Breast epithelium (tissue), 4 donors: ENCODE measurements around the gene PCDHGA6. TPM values are rescaled to one million over a fixed set of nuclear protein-coding genes. Genes with fewer than 3 reads are reported as not detected.

Source experiments
- DNase-seq, 2 donors: peaks; one replicate each; pipeline ENCODE4 v3.0.0-alpha.2; 2019; ENCODE audit warnings: low spot score in 2 of 2
- H3K27ac ChIP-seq, 2 donors: fragments of 200-600 bp; sonication (generic) in 1 of 2; one replicate each; pipeline ENCODE4 v1.5.1; 2016 to 2019; ENCODE audit warnings: mild to moderate bottlenecking in 1 of 2
- H3K27me3 ChIP-seq, 2 donors: fragments of 200-600 bp; sonication (generic) in 1 of 2; one replicate each; pipeline versions ENCODE4 v1.5.1 to v1.6.0; 2017 to 2019; ENCODE audit warnings: control low read depth in 1 of 2, mild to moderate bottlenecking in 1 of 2
- H3K36me3 ChIP-seq: fragments of 200-600 bp; one replicate; pipeline ENCODE4 v1.5.1; 2019
- H3K4me1 ChIP-seq, 2 donors: fragments of 200-600 bp; sonication (generic); one replicate each; pipeline ENCODE4 v1.5.1; 2016 to 2019; ENCODE audit warnings: control low read depth in 1 of 2
- H3K4me3 ChIP-seq, 3 donors: fragments of 200-600 bp; sonication (generic); 1 replicate in 2 of 3; 2 replicates in 1 of 3; pipeline ENCODE4 v1.5.1; 2016 to 2019; ENCODE audit warnings: mild to moderate bottlenecking in 3 of 3, moderate library complexity in 2 of 3
- H3K9me3 ChIP-seq, 2 donors: fragments of 200-600 bp; sonication (generic) in 1 of 2; one replicate each; pipeline ENCODE4 v1.5.1; 2016 to 2019; ENCODE audit warnings: control low read depth in 1 of 2
- POLR2A ChIP-seq: fragments of 450-650 bp; IDR thresholded peaks from one replicate; pipeline ENCODE4 v1.6.1; 2016; ENCODE audit warnings: antibody characterized with exemption, mild to moderate bottlenecking, moderate library complexity
- POLR2AphosphoS5 ChIP-seq, 3 donors: sonication (generic); formaldehyde crosslinking; IDR thresholded peaks; one replicate each; pipeline ENCODE4 v1.6.1; 2017; ENCODE audit warnings: antibody characterized with exemption in 3 of 3
- intact Hi-C: fragments of 100-400 bp; cut with DNase I; formaldehyde crosslinking; loops from one replicate; pipeline ENCODE4 v1.15.1; 2023; ENCODE audit warnings: low total_unique reads
- total RNA-seq, 3 donors: library from RNA; depleted of rRNA; stranded (reverse); fragments of >200 nt; gene quantifications; one replicate each; pipeline ENCODE4 v1.1.0, GENCODE V29; 2016
- TF ChIP-seq, protein P1 (sequence below), 3 donors: fragments of 450-650 bp; IDR thresholded peaks; one replicate each; pipeline ENCODE4 v1.5.1; 2016 to 2017; ENCODE audit warnings: antibody characterized with exemption in 3 of 3, mild to moderate bottlenecking in 3 of 3, moderate library complexity in 3 of 3

PCDHGA6 gene
- total RNA-seq, 3 donors from 2014 or later, result 4.0 to 8.5 (median 8.3) TPM

GRCh38 chr5:141356950-141357349 lies 16.7 kb upstream of the PCDHGA6 start:
- intact Hi-C loops, result no loop called here
- Histone ChIP-seq H3K9me3 (peaks cover 74 to 96% of the 10 kb centered on the region in 2 donors), H3K27ac (no peak overlapping the region), H3K4me3 (peak overlapping the region in 1 of 3 donors; percentile 19), H3K4me1 (no peaks in the 10 kb centered on the region), H3K36me3 (no peaks in the 10 kb centered on the region), H3K27me3 (no peaks in the 10 kb centered on the region)
- no peak for DNase-seq
- no peak for TF ChIP-seq POLR2A

GRCh38 chr5:141359790-141360426 lies 13.8 kb upstream of the PCDHGA6 start, which contains the start of gene PCDHGB2:
TSS of gene PCDHGB2 (plus strand) at chr5:141359994. CDS start at chr5:141360136, 142 bp downstream.
- TF ChIP-seq POLR2A, result no peak
- TF ChIP-seq, protein P1, sequence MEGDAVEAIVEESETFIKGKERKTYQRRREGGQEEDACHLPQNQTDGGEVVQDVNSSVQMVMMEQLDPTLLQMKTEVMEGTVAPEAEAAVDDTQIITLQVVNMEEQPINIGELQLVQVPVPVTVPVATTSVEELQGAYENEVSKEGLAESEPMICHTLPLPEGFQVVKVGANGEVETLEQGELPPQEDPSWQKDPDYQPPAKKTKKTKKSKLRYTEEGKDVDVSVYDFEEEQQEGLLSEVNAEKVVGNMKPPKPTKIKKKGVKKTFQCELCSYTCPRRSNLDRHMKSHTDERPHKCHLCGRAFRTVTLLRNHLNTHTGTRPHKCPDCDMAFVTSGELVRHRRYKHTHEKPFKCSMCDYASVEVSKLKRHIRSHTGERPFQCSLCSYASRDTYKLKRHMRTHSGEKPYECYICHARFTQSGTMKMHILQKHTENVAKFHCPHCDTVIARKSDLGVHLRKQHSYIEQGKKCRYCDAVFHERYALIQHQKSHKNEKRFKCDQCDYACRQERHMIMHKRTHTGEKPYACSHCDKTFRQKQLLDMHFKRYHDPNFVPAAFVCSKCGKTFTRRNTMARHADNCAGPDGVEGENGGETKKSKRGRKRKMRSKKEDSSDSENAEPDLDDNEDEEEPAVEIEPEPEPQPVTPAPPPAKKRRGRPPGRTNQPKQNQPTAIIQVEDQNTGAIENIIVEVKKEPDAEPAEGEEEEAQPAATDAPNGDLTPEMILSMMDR (IDR thresholded peaks at IDR 0.05), result peak in 1 of 3 donors; percentile 25
- Histone ChIP-seq H3K27me3 (no peaks in the 10 kb centered on the region), H3K4me1 (no peaks in the 10 kb centered on the region), H3K4me3 (peak within 1 kb of the TSS; percentile 24 to 37 (median 25)), H3K9me3 (peaks cover 82 to 98% of the 10 kb centered on the region in 2 donors), H3K36me3 (no peaks in the 10 kb centered on the region), H3K27ac (no peak within 1 kb of the TSS)
- DNase-seq, result no peak
- intact Hi-C loops, result no loop called here

GRCh38 chr5:141360685-141361084 lies 13.0 kb upstream of the PCDHGA6 start:
- no peaks in the 10 kb centered on the region for H3K4me1 ChIP-seq

GRCh38 chr5:141362719-141363118 lies 11.0 kb upstream of the PCDHGA6 start:
- no peaks in the 10 kb centered on the region for H3K4me1 ChIP-seq
- intact Hi-C loops, result no loop called here
- H3K9me3 ChIP-seq, result peaks cover 83 to 98% of the 10 kb centered on the region in 2 donors
- no peaks in the 10 kb centered on the region for H3K27me3 ChIP-seq
- H3K27ac ChIP-seq, result no peak overlapping the region
- TF ChIP-seq POLR2AphosphoS5 (IDR thresholded peaks at IDR 0.05) (no peak), POLR2A (no peak)
- TF ChIP-seq, protein P1 (IDR thresholded peaks at IDR 0.05), result no peak
- DNase-seq, result no peak
- no peak overlapping the region for H3K4me3 ChIP-seq
- H3K36me3 ChIP-seq, result no peaks in the 10 kb centered on the region

More at GRCh38 chr5:141360685-141361084, 13.0 kb upstream of the PCDHGA6 start:
- Histone ChIP-seq H3K36me3 (no peaks in the 10 kb centered on the region), H3K27ac (no peak overlapping the region), H3K9me3 (peaks cover 82 to 98% of the 10 kb centered on the region in 2 donors), H3K27me3 (no peaks in the 10 kb centered on the region), H3K4me3 (peak overlapping the region in 2 of 3 donors; percentile 24 to 37)
- no peak for DNase-seq
- intact Hi-C loops, result no loop called here
- no peak for TF ChIP-seq POLR2A
- TF ChIP-seq POLR2AphosphoS5 (IDR thresholded peaks at IDR 0.05), result no peak
- TF ChIP-seq, protein P1 (IDR thresholded peaks at IDR 0.05), result no peak

DNA sequence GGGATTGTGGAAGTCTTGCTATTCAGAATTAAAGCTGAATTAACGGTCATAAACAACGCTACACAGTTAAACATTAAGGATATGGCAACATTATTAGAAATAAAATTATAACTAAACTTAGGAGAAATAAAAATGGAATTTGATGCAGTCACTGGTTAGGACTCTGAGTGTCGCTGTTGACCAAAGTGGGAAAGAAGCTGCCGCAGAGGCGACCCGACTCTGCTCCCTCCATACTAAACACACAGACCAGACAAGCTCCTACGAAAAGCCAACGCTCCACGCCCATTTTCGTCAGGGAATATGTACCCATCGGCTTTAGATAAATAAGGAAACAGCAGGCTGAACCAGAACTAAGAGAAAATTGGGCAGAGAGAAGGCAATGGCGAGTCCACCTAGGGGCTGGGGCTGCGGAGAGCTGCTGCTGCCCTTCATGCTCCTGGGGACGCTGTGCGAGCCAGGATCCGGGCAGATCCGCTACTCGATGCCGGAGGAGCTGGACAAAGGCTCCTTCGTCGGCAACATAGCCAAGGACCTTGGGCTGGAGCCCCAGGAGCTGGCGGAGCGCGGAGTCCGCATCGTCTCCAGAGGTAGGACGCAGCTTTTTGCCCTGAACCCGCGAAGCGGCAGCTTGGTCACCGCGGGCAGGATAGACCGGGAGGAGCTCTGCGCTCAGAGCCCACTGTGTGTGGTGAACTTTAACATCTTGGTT lies 9.6 kb upstream of the PCDHGA6 start, which contains the start of gene PCDHGA5:
PCDHGA5 (plus strand) TSS at position 211 of the 709 bp plus-strand sequence; CDS start at position 380, 169 bp downstream.
- peak within 1 kb of the TSS in 2 of 3 donors; percentile 31 to 51 for H3K4me3 ChIP-seq
- intact Hi-C loops, result no loop called here
- H3K27me3 ChIP-seq, result no peaks in the 10 kb centered on the region
- TF ChIP-seq POLR2A, result no peak
- TF ChIP-seq, protein P1 (IDR thresholded peaks at IDR 0.05), result peak in 1 of 3 donors; percentile 8
- no peak for DNase-seq
- peaks cover 86 to 98% of the 10 kb centered on the region in 2 donors for H3K9me3 ChIP-seq
- H3K4me1 ChIP-seq, result no peaks in the 10 kb centered on the region
- H3K27ac ChIP-seq, result no peak within 1 kb of the TSS
- H3K36me3 ChIP-seq, result no peaks in the 10 kb centered on the region
